Stimulated activated CD4-positive, alpha-beta T cell treated with anti-CD3 and anti-CD28 coated beads, Interleukin-1b, Interleukin-23, amount 100 ng/mL, for 4 hours (primary cell): ENCODE results near the gene NOL9.

Experiments
- DNase-seq, 2 donors: peaks; one replicate each; pipeline ENCODE4 v3.0.0-alpha.2; 2020; ENCODE audit warnings: low read depth in 2 of 2

Gene NOL9

DNA sequence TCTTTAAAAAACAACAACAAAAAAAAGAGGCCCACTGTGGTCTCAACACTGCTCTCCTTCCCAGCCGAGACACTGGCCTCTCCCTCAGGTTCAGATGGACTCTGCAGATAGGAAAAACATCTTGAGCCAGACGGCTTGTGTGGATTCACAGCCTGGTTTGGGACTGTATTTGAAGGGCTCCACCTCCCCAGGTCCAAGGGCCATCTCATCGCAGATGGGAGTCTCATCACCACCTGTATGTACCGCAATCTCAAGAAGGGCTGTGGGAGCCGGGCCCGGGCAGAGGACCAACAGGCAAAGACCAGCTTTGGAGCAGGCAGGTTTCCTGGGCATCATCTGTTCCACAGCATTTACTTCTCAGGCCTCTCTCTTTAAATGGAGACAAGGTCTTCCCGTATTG is 35.7 kb upstream of the NOL9 start:
- DNase-seq, result no peak

DNA sequence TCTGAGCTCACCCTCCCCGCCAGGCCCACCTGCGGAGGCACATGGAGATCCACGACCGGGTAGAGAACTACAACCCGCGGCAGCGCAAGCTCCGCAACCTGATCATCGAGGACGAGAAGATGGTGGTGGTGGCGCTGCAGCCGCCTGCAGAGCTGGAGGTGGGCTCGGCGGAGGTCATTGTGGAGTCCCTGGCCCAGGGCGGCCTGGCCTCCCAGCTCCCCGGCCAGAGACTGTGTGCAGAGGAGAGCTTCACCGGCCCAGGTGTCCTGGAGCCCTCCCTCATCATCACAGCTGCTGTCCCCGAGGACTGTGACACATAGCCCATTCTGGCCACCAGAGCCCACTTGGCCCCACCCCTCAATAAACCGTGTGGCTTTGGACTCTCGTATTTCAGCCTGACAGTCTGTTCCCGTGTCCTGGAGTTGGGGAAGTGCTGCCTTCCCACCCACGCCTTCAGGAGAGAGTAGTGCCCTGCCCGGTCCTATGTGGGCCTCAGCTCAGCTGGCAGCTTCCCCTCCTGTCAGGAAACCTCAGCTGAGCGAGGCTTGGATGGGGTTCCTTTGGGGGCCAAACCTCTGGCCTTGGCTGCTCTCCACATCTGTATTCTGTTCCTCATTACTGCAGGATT is 34.7 kb upstream of the NOL9 start:
- no peak for DNase-seq

DNA sequence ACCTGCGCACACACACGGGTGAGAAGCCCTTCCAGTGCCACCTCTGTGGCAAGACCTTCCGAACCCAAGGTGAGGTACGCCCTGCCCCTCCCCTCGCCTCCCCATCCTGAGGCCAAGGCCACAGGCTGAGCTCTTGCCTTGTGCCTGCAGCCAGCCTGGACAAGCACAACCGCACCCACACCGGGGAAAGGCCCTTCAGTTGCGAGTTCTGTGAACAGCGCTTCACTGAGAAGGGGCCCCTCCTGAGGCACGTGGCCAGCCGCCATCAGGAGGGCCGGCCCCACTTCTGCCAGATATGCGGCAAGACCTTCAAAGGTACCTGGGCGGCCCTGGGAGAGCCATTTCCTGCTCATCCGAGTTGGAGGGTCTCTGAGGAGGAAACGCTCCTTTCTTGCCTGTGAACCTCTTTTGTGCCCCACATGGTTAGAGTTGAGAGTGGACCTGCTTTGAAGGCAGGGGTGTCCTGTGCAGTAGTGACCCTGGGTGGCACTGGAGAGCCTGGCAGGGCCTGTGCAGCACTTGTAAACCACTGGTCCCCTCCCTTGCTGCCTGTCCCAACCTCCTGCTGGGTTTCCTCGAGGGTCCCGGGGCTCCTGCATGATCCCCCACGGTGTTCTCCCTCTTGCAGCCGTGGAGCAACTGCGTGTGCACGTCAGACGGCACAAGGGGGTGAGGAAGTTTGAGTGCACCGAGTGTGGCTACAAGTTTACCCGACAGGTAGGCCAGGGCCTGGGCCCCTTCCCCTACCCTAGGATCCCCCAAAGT is 34.0 kb upstream of the NOL9 start:
- no peak for DNase-seq

DNA sequence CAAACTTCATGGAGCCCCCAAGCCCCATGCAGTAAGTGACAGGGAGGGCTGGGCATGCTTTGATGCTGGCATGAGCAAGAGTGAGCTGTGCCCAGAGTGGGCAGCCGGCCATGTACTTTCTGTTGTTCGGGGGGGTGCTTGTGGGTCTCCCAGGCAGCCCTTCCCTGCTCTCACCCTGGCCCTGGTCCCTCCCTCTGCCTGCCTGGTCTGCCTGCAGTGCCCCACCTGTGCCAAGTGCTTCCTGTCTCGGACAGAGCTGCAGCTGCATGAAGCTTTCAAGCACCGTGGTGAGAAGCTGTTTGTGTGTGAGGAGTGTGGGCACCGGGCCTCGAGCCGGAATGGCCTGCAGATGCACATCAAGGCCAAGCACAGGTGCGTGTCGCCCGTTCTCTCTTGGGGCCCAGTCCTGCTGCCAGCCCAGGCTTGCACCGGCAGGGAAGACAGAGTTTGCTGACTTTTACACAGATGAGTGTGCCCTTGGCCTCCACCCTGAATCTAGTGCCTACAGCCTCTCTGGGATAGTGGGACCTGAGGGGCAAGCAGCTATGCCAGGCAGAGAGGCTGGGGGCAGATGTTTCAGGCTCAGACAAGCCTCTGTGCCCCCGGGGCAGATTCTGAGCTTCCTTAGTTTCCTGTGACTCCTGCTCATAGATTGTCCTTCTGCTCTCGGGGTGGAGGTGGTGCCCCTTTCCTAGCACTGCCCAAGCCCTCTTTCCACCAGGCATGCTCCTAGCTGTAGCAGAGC is 33.1 kb upstream of the NOL9 start:
- no peak for DNase-seq

DNA sequence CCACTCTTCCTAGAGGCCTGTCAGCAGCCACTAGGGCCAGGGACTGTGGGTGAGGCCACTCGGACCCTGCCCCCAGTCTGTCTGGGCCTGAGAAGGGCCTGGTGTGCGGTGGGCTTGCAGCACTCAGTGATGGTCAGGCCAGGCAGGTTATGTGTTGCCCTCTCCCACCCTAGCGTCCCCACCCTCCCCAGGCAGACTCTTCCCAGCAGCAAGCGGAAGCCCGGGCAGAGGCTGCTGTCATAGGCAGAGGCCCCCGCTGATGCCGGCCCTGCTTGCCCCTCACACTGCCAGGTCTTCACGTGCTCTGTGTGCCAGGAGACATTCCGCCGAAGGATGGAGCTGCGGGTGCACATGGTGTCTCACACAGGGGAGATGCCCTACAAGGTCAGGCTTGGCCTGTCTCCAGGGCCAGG is 32.1 kb upstream of the NOL9 start:
- no peak for DNase-seq

DNA sequence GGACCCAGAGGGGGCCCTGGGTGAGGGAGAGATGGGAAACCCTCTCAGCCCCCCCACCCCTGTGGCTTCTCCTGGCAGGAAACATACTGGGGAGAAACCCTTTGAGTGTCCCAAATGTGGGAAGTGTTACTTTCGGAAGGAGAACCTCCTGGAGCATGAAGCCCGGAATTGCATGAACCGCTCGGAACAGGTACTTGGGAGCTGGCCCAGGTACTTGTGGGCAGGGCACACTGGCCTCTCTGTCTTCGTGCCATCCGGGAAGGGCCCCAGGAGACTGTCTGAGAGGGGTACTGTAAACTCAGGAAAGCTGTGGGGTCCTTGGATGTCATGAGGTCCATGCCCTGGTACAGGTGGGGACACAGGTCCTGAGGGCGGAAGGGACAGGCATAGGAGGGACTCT is 31.5 kb upstream of the NOL9 start:
- DNase-seq, result no peak

DNA sequence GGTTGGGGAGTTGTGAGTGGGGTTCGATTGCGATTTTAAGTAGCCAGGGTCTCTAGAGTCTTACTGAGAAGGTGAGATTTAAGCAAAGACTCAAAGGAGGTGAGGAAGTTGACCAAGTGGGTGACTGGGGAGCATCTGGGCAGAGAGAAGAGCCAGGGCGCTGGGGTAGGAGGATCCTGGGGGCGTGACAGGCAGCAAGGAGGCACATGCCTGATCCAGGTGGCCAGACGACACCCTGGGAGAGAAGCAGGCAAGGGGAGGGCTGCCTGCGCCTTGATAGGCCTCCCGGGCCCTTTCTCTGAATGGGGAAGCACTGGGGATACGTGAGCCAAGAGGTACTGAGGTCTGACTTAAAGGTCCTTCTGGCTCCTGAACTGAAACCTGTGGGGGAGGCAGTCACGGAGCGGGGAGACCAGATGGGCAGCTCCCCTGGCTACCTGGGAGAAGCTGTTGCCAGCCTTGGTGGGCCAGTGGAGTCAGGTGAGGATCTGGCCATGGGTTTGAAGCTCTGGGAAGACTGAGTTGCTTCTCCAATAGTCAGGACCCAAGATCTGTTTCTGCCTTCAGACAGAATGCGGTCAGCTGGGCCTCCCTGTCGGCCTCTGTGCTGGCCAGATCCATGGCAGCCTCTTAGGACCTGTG is 30.9 kb upstream of the NOL9 start:
- no peak for DNase-seq

DNA sequence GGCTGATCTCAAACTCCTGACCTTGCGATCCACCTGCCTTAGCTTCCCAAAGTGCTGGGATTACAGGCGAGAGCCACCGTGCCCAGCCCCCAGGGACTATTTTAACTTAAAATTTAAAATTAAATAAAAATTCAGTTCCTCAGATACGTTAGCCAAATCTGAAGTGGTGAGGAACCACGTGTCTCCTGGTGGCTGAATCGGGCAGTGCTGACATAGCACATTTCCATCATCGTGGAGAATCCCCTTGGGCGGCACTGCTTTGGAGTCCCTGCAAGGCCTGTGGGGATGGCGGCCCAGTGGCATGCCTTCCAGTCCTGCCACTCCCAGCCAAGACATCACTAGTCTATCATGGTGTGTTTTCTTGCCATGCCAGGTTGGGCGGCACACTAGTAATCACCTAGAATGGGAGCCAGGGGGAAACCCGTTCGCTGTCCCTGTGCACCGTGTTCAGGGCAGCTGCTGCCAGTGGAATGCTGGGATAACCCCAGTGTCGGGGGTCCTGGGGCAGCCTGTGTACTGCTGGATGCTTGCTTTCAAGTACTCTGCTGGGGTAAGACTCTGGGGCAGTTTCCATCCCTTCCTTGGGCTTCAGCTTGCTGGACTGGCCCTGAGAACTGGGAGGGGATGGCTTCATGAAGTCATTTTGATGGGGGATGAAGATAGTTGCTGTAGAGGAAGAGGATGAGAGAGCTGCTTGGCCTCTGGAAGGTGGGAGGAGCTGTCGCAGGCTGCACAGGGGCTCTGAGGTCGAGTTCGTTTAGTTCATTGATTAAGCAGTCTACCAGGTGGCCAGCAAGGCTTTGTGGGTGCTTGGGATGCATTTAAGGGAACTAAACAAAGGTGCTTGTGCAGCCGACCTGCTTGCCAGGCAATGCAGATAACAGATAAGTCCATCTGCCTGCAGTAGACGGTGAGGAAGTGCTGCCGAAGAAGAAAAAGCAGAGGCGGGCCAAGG is 30.1 kb upstream of the NOL9 start:
- no peak for DNase-seq

DNA sequence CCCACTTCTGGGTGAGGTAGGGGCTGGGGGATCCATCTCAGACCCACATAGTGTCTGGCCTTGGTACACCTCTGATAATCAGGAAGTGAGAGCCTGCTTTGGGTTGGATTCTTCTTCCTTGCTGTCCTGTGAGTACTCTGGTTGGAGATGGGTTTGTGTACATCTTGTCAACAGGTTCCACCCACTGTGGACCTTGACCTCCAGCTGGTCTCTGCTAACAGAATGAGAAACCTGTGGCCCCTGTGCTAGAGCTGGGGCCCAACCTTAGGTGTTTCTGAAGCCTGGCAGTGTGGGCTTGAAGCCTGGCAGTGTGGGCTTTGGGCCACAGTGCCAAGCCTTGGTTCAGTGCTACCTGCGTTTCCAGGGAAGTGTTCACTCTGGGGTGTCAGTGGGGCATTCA is 28.1 kb upstream of the NOL9 start:
- no peak for DNase-seq

DNA sequence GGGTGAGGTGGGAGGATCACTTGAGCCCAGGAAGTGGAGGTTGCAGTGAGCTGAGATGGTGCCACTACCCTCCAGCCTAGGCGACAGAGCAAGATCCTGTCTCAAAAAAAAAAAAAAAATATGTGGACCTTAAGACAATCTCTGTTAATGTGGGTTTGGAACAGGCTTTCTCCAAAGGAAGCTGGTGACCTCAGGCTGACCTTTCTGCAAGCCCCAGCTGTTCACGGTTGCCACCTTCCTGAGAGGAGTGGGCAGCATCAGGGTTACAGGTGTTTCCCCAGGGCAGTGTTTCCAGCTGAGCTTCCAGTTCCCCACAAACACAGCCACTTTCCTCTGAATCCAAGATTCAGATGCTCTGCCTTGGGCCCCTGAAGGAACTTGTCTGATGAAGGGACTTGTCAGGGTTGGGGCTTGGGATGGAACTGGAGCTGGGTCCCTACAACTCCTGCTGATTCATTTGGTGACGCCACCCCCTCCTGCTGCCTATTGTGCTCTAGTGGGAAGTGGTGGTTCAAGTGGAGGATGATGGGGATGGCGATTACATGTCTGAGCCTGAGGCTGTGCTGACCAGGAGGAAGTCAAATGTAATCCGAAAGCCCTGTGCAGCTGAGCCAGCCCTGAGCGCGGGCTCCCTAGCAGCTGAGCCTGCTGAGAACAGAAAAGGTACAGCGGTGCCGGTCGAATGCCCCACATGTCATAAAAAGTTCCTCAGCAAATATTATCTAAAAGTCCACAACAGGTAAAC is 27.4 kb upstream of the NOL9 start:
- DNase-seq, result no peak

DNA sequence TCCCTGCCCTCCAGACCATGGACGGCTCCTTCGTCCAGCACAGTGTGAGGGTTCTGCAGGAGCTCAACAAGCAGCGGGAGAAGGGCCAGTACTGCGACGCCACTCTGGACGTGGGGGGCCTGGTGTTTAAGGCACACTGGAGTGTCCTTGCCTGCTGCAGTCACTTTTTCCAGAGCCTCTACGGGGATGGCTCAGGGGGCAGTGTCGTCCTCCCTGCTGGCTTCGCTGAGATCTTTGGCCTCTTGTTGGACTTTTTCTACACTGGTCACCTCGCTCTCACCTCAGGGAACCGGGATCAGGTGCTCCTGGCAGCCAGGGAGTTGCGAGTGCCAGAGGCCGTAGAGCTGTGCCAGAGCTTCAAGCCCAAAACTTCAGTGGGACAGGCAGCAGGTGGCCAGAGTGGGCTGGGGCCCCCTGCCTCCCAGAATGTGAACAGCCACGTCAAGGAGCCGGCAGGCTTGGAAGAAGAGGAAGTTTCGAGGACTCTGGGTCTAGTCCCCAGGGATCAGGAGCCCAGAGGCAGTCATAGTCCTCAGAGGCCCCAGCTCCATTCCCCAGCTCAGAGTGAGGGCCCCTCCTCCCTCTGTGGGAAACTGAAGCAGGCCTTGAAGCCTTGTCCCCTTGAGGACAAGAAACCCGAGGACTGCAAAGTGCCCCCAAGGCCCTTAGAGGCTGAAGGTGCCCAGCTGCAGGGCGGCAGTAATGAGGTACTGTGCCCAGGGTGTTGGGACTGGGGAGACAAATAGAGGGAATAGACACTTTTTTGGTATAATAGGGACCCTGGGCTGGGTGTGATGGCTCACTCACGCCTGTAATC is 26.5 kb upstream of the NOL9 start:
- no peak for DNase-seq

DNA sequence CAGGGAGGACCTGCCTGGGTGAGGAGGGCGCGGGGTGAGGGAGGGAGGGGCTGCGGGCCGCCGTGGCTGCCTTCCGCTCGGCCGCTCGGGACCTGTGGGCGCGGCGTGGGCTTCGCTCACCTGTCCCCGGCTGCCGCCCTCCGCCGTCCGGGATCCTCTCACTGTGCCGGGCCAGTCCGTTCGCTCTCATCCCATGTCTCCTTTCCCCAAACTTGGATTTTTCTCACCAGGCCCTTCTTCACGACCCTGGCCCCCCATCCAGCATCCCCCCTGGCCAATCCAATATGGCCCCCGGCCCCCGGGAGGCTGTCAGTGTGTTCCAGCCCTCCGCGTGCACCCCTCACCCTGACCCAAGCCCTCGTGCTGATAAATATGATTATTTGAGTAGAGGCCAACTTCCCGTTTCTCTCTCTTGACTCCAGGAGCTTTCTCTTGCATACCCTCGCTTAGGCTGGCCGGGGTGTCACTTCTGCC is 25.8 kb upstream of the NOL9 start:
- DNase-seq, result no peak

DNA sequence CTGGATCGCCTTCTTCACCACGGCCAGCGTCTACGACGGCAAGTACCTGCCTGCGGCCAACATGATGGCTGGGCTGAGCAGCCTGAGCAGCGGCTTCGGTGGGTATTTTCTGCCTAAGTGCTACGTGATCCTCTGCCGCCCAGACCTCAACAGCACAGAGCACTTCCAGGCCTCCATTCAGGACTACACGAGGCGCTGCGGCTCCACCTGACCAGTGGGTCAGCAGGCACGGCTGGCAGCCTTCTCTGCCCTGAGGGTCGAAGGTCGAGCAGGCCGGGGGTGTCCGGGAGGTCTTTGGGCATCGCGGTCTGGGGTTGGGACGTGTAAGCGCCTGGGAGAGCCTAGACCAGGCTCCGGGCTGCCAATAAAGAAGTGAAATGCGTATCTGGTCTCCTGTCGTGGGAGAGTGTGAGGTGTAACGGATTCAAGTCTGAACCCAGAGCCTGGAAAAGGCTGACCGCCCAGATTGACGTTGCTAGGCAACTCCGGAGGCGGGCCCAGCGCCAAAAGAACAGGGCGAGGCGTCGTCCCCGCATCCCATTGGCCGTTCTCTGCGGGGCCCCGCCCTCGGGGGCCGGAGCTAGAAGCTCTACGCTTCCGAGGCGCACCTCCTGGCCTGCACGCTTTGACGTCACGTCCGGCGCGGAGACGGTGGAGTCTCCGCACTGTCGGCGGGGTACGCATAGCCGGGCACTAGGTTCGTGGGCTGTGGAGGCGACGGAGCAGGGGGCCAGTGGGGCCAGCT is 25.2 kb upstream of the NOL9 start, which contains the start of gene ZBTB48:
ZBTB48 (plus strand) TSS at position 621 of the 745 bp plus-strand sequence. CDS start 616 bp downstream, outside the sequence.
- peak; percentile 92 to 95 for DNase-seq

DNA sequence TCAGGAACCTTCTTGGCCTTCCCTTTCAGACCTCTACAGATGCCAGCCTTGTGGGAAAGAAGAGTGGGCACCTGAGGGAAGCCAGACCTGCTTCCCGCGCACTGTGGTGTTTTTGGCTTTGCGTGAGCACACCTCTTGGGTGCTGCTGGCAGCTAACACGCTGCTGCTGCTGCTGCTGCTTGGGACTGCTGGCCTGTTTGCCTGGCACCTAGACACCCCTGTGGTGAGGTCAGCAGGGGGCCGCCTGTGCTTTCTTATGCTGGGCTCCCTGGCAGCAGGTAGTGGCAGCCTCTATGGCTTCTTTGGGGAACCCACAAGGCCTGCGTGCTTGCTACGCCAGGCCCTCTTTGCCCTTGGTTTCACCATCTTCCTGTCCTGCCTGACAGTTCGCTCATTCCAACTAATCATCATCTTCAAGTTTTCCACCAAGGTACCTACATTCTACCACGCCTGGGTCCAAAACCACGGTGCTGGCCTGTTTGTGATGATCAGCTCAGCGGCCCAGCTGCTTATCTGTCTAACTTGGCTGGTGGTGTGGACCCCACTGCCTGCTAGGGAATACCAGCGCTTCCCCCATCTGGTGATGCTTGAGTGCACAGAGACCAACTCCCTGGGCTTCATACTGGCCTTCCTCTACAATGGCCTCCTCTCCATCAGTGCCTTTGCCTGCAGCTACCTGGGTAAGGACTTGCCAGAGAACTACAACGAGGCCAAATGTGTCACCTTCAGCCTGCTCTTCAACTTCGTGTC is 24.5 kb upstream of the NOL9 start:
- DNase-seq, result no peak

DNA sequence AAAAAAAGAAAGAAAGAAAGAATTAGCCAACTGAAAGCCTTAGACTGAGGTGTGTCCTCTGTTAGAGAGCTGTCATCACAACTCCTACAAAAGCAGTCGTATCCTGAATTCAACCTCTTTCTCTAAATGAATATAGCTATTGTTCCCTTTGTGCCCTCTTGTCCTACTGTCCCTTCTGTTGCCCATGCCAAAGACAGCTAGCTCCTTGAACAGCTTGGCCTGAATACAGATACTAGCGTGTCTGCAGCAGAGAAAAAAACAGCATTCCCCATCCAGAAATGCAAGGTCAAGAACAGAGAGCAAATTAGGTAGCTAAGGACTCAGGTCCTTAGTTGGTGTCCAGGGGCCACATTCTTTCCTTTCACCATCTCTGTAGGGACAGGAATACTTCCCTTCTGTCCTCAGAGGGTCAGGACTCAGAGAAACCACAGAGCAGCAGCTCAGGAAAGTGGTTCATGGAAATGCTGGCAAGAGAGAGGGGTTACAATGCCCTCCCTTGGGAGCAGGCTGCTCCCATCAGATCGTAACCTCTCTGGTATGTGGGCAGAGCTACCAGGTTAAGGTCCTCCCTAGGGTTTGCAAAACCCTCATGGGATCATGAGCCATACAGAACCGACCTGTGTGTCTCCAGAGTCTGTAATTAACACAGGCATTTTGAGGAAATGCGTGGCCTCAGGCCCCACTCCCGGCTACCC is 23.7 kb upstream of the NOL9 start:
- no peak for DNase-seq

DNA sequence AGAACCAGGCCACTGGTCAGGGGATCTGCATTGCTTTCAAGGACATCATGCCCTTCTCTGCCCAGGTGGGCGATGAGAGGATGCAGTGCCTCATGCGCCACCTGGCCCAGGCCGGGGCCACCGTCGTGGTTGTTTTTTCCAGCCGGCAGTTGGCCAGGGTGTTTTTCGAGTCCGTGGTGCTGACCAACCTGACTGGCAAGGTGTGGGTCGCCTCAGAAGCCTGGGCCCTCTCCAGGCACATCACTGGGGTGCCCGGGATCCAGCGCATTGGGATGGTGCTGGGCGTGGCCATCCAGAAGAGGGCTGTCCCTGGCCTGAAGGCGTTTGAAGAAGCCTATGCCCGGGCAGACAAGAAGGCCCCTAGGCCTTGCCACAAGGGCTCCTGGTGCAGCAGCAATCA is 20.5 kb upstream of the NOL9 start:
- no peak for DNase-seq

DNA sequence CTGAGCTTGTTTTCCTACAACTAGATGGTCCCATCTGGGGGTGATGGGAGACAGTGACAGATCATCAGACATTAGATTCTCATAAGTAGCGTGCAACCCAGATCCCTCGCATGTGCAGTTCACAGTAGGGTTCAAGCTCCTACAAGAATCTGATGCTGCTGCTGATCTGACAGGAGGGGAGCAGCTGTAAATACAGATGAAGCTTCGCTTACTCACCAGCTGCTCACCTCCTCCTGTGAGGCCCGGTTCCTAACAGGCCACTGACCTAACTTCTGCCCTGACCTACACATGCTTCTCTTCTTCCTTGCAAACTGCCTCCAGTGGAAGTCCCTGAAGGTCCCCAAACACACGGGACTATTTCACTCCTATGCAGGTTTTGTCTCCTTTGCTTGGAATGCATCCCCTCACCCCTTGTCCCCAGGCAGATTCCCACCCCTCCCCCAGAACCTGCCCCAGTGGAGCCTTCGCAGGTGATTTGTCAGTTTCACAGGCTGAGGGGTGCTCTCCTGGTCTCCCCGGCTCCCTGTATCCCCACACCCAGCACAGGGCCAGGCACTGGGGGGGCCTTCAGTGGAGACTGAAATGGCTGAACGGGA is 19.8 kb upstream of the NOL9 start:
- DNase-seq, result no peak
